ENCODE results near the gene TAS2R31.
"Not testable (repeated sequence)": the region's sequence is repeated elsewhere in the genome, so short reads cannot be mapped to it uniquely, and the experiment has no call there.

Gene TAS2R31, protein sequence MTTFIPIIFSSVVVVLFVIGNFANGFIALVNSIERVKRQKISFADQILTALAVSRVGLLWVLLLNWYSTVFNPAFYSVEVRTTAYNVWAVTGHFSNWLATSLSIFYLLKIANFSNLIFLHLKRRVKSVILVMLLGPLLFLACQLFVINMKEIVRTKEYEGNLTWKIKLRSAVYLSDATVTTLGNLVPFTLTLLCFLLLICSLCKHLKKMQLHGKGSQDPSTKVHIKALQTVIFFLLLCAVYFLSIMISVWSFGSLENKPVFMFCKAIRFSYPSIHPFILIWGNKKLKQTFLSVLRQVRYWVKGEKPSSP

DNA sequence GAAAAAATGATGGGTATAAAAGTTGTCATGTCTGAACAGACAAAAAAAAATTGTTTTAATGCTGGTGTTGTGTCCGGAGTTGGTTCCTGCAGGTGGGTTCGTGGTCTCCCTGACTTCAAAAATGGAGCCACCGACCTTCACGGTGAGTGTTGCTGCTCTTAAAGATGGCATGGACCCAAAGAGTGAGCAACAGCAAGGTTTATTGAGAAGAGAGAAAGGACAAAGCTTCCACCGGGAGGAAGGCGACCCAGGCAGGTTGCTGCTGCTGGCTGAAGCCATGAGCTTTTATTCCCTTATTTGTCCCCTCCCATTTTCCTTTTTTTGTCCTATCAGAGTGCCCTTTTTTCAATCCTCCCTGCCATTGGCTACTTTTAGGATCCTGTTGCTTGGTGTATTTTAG is at the start of gene TAS2R31:
Gene TAS2R31 (minus strand): TSS at position 101 of the 400 bp plus-strand sequence. CDS start 72 bp downstream, at position 29.
- DNase-seq (ENCODE audit: insufficient read length, low spot score) (no peak), FAIRE-seq (no peak)
- TF ChIP-seq, protein P1, sequence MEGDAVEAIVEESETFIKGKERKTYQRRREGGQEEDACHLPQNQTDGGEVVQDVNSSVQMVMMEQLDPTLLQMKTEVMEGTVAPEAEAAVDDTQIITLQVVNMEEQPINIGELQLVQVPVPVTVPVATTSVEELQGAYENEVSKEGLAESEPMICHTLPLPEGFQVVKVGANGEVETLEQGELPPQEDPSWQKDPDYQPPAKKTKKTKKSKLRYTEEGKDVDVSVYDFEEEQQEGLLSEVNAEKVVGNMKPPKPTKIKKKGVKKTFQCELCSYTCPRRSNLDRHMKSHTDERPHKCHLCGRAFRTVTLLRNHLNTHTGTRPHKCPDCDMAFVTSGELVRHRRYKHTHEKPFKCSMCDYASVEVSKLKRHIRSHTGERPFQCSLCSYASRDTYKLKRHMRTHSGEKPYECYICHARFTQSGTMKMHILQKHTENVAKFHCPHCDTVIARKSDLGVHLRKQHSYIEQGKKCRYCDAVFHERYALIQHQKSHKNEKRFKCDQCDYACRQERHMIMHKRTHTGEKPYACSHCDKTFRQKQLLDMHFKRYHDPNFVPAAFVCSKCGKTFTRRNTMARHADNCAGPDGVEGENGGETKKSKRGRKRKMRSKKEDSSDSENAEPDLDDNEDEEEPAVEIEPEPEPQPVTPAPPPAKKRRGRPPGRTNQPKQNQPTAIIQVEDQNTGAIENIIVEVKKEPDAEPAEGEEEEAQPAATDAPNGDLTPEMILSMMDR (IDR thresholded peaks at IDR 0.05; ENCODE audit: insufficient read depth, missing control alignments), result no peak

DNA sequence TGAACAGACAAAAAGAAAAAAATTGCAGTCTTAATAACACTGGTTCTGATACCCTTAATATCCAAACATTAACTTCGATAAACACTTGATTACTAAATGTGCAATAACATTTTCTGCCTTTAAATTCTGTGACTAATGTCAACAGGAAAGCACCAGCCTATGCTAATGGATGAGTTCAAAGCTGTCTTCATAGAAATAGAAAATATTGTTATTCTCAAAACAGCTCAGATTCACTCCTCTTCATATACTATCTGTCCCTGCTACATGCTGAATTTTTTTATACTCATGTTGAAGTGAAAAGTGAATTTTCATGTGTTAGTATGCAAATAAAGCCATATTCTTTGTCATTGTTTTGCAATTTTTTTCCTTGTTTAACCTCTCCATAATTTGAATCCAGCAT is 47.0 kb upstream of the TAS2R31 start:
- TF ChIP-seq, protein P1 (IDR thresholded peaks at IDR 0.05; ENCODE audit: insufficient read depth, missing control alignments), result no peak
- no peak for FAIRE-seq

DNA sequence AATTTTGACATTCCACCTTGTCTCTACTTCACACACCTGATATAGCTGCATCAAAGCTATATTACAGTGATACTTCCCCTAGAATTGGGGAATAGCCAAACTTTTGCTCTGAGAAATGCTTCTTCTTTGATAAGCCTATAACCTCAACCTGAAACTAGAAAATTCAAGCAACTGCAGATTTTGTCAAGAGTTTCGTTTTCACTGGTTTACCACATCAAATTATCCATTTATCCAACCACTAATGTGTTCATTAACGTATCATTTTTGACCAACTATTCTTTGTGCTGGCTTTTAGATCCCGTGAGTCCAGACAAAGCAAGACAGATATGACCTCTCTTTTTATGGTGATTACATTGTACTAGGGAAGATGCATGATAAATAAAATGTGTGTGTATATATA is 44.4 kb upstream of the TAS2R31 start:
- DNase-seq (ENCODE audit: insufficient read length, low spot score) (no peak), FAIRE-seq (no peak)
- TF ChIP-seq, protein P1 (IDR thresholded peaks at IDR 0.05; ENCODE audit: insufficient read depth, missing control alignments), result no peak

More for the DNA sequence above, 47.0 kb upstream of the TAS2R31 start:
- no peak for DNase-seq (ENCODE audit: insufficient read length, low spot score)

DNA sequence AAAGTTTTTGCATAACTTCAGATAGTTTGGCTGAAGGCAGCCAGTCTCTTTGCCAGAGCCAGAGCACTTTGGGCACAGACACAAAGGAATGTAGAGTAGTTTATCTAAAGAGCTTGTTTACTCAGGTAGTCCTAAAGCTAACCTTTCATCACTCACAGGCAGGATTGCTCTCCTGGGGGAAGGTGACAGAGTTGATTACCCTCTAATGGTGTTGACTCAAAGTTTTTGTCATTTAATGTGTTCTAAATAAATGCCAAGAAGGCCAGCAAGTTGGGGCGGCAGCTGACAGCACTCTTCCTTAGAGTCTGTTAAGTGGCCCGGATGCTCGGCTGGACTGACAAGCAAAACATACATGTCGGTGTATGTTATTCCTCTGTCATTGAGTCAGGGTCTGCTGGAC is 40.2 kb upstream of the TAS2R31 start:
- FAIRE-seq, result no peak
- TF ChIP-seq, protein P1 (IDR thresholded peaks at IDR 0.05; ENCODE audit: insufficient read depth, missing control alignments), result no peak
- DNase-seq (ENCODE audit: insufficient read length, low spot score), result no peak

DNA sequence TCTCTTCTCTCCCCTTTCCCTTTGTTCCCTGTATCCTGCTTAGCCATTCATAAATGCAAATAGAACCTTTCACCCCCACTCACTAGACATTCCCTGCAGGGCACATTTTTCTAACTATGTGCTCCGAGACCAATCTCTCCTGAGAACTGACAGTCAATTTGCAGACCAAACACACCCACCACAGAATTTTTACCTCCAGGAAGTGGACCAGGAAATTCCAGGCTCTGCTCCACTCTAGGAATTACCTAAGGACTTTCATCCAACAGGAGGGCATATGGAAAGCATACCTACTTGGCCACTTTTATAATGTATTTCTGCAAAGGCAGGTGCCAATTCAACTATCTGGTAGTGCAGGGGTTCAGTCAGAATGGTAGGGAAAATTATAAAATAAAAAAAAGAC is 39.8 kb upstream of the TAS2R31 start:
- DNase-seq (ENCODE audit: insufficient read length, low spot score) (no peak), FAIRE-seq (no peak)
- TF ChIP-seq, protein P1 (IDR thresholded peaks at IDR 0.05; ENCODE audit: insufficient read depth, missing control alignments), result no peak

DNA sequence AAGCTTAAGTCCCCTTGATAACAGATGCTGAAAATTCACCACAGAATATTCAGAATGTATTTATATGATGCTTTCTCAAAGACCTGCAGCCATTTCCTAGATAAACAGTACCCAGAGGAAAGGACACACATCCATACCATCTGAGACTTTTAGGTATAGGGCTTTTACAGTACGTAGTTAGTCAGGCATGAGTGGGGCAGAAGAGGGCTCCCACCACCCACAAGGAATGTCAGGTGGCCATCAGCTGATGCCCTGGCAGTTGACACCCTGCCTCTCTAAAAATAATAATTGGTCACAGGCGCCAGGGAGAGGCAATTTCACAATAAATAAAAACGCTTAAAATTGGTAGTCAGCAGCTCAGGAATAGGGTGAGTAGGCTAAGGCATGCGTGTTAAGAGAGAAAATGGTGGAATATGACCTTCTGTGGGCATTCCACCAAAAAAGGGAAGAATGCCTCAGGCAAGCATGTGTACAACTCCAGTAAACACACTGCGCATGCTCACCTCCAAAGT is 38.7 kb upstream of the TAS2R31 start:
- TF ChIP-seq, protein P1 (IDR thresholded peaks at IDR 0.05; ENCODE audit: insufficient read depth, missing control alignments), result no peak
- DNase-seq (ENCODE audit: insufficient read length, low spot score) (no peak), FAIRE-seq (no peak)

DNA sequence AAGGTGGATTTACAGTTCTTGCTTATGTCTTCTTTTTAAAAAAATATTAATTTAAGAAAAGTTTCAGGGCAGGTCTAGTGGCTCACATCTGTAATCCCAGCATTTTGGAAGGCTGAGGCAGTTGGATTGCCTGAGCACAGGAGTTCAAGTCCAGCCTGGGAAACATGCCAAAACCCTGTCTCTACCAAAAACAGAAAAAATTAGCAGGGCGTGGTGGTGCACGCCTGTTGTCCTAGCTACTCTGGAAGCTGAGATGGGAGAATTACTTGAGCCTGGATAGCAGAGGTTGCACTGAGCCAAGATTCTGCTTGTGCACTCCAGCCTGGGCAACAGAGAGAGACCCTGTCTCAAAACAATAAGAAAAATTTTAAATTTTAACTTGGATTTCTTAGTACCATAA is 36.3 kb upstream of the TAS2R31 start:
- no peak for FAIRE-seq

DNA sequence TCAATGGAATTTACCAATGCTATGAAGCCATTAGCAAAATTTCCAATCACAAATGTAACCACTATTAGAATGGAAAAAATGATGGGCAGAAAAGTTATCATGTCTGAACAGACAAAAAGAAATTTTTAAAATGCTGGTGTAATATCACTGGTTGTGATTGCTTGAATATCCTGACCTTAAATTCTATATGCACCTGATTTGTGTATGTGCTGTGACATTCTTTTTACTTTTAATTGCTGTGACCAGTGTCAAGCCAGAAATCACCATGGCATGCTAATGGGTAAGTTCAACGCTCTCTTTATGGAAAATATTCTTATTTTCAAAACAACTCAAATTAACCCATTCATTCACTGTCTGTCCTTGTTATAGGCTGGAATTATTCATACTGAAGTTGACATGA is 31.0 kb upstream of the TAS2R31 start, which contains the start of gene TAS2R46:
Gene TAS2R46 (minus strand): TSS at position 101 of the 400 bp plus-strand sequence. CDS start 0 bp downstream, at position 101.
- not testable (repeated sequence) for FAIRE-seq; DNase-seq (ENCODE audit: insufficient read length, low spot score)

More for the DNA sequence above, 36.3 kb upstream of the TAS2R31 start:
- no peak for DNase-seq (ENCODE audit: insufficient read length, low spot score)
- TF ChIP-seq, protein P1 (IDR thresholded peaks at IDR 0.05; ENCODE audit: insufficient read depth, missing control alignments), result no peak
